ENCODE results near the gene PDE1A.

DNA sequence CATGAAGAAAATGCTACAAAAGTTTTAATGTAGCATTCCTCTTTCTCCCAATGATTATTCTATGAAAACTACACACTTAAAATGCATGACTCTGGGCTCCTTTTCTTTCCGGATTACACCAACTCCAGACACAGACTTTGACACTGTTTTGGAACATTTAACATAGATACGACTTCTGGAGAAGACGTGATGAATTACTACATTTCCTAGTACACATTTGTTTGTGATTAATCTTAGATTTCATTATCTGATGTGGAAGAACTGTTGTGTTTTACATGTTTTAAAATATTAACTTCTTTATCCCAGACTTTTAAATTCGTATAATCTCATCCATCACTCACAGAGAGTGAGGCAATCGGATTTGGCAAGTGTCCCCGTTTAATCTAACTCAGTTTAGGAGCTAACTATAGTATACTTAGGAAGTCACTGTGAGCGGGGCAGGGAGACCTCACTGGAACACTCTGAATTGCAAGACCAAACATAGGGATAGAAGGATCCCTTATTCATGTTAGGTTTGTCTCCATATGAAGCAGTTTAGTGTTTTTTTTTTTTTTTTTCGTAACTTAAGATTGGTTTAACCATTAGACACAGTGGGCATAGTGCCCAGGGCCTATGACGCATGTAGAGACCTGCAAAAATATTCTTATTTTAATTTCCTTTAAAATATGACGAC lies 66.7 kb downstream of the PDE1A start:
- TF ChIP-seq, protein P1, sequence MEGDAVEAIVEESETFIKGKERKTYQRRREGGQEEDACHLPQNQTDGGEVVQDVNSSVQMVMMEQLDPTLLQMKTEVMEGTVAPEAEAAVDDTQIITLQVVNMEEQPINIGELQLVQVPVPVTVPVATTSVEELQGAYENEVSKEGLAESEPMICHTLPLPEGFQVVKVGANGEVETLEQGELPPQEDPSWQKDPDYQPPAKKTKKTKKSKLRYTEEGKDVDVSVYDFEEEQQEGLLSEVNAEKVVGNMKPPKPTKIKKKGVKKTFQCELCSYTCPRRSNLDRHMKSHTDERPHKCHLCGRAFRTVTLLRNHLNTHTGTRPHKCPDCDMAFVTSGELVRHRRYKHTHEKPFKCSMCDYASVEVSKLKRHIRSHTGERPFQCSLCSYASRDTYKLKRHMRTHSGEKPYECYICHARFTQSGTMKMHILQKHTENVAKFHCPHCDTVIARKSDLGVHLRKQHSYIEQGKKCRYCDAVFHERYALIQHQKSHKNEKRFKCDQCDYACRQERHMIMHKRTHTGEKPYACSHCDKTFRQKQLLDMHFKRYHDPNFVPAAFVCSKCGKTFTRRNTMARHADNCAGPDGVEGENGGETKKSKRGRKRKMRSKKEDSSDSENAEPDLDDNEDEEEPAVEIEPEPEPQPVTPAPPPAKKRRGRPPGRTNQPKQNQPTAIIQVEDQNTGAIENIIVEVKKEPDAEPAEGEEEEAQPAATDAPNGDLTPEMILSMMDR (IDR thresholded peaks at IDR 0.05; ENCODE audit: low read depth, low read length, poor library complexity, severe bottlenecking): no peak
- no peak for TF ChIP-seq EZH2phosphoT487 (IDR thresholded peaks at IDR 0.05; ENCODE audit: borderline replicate concordance, low read length)

All from DOHH2 (cell line).